ENCODE data around the gene DCBLD1.

GRCh38 chr6:117557951-117558350 is 75.5 kb downstream of the DCBLD1 start:
- TF ChIP-seq CTCF (tag by site-specific recombination; IDR thresholded peaks at IDR 0.05) (no peak), KLF10 (tag by site-specific recombination; IDR thresholded peaks at IDR 0.05) (no peak)
